Measurements from ENCODE around the gene ATP6AP2.
"Not testable (repeated sequence)": the region's sequence is repeated elsewhere in the genome, so short reads cannot be mapped to it uniquely, and the experiment has no call there.

The ATP6AP2 gene

GRCh38 chrX:40575411-40575810 lies 5.4 kb upstream of the ATP6AP2 start:
- not testable (repeated sequence) for DNase-seq (ENCODE audit: low read depth in 2 of 2)

GRCh38 chrX:40576291-40576690 lies 4.5 kb upstream of the ATP6AP2 start:
- DNase-seq (ENCODE audit: low read depth in 2 of 2): no peak

GRCh38 chrX:40578039-40578695 lies 2.6 kb upstream of the ATP6AP2 start:
- no peak for DNase-seq (ENCODE audit: low read depth in 2 of 2)

GRCh38 chrX:40579141-40579540 lies 1.6 kb upstream of the ATP6AP2 start:
- DNase-seq (ENCODE audit: low read depth in 2 of 2): no peak

GRCh38 chrX:40579900-40580536 lies 752 bp upstream of the ATP6AP2 start:
- no peak for DNase-seq (ENCODE audit: low read depth in 2 of 2)

GRCh38 chrX:40581336-40581920 lies 658 bp downstream of the ATP6AP2 start:
- DNase-seq (ENCODE audit: low read depth in 2 of 2): no peak

- not testable (repeated sequence) for DNase-seq (ENCODE audit: low read depth in 2 of 2)
Measured at GRCh38 chrX:40582178-40582577, 1.4 kb downstream of the ATP6AP2 start.

GRCh38 chrX:40582811-40583210 lies 2.0 kb downstream of the ATP6AP2 start:
- DNase-seq (ENCODE audit: low read depth in 2 of 2): no peak

- DNase-seq (ENCODE audit: low read depth in 2 of 2): not testable (repeated sequence)
Measured at GRCh38 chrX:40587623-40588022, 6.9 kb downstream of the ATP6AP2 start.

GRCh38 chrX:40589616-40590321 lies 9.0 kb downstream of the ATP6AP2 start:
- not testable (repeated sequence) for DNase-seq (ENCODE audit: low read depth in 2 of 2)

- DNase-seq (ENCODE audit: low read depth in 2 of 2): no peak
Measured at GRCh38 chrX:40603446-40603845, 22.7 kb downstream of the ATP6AP2 start.

GRCh38 chrX:40607381-40607780 lies 26.6 kb downstream of the ATP6AP2 start:
- no peak for DNase-seq (ENCODE audit: low read depth in 2 of 2)

GRCh38 chrX:40612511-40612910 lies 31.7 kb downstream of the ATP6AP2 start:
- DNase-seq (ENCODE audit: low read depth in 2 of 2): no peak

- DNase-seq (ENCODE audit: low read depth in 2 of 2): no peak
Measured at GRCh38 chrX:40615976-40616375, 35.2 kb downstream of the ATP6AP2 start.

GRCh38 chrX:40617566-40617965 lies 36.8 kb downstream of the ATP6AP2 start:
- DNase-seq (ENCODE audit: low read depth in 2 of 2): no peak

- DNase-seq (ENCODE audit: low read depth in 2 of 2): no peak
Measured at GRCh38 chrX:40622479-40623138, 41.8 kb downstream of the ATP6AP2 start.

- no peak for DNase-seq (ENCODE audit: low read depth in 2 of 2)
Measured at GRCh38 chrX:40623139-40623536, 42.4 kb downstream of the ATP6AP2 start, which contains the start of gene MPC1L. MPC1L (plus strand) TSS chrX:40623428; CDS start chrX:40623566, 138 bp downstream.

- DNase-seq (ENCODE audit: low read depth in 2 of 2): no peak
Measured at GRCh38 chrX:40623665-40624064, 42.9 kb downstream of the ATP6AP2 start.

- no peak for DNase-seq (ENCODE audit: low read depth in 2 of 2)
Measured at GRCh38 chrX:40625294-40625693, 44.5 kb downstream of the ATP6AP2 start.

- DNase-seq (ENCODE audit: low read depth in 2 of 2): no peak
Measured at GRCh38 chrX:40628506-40628905, 47.7 kb downstream of the ATP6AP2 start.

- no peak for DNase-seq (ENCODE audit: low read depth in 2 of 2)
Measured at GRCh38 chrX:40632199-40632598, 51.4 kb downstream of the ATP6AP2 start.

- DNase-seq (ENCODE audit: low read depth in 2 of 2): no peak
Measured at GRCh38 chrX:40637687-40638086, 56.9 kb downstream of the ATP6AP2 start.
